Loucy (cell line): Measurements from ENCODE around the gene EML5.
"Not testable (repeated sequence)": the region's sequence is repeated elsewhere in the genome, so short reads cannot be mapped to it uniquely, and the experiment has no call there.

Experiments used
- H2AFZ ChIP-seq: fragments of 200-600 bp; sonication (generic); 2 replicates; pipeline ENCODE4 v1.6.0; 2016; ENCODE audit warnings: antibody characterized with exemption, mild to moderate bottlenecking, low read length, moderate library complexity
- H3F3A ChIP-seq: fragments of 200-600 bp; 2 replicates; pipeline ENCODE4 v1.6.0; 2016; ENCODE audit warnings: antibody characterized with exemption, low read depth, mild to moderate bottlenecking
- H3K27me3 ChIP-seq: fragments of 200-600 bp; sonication (generic); 2 replicates; pipeline ENCODE4 v1.6.1; 2014; ENCODE audit warnings: low read length, mild to moderate bottlenecking; ENCODE audit not compliant: insufficient read depth, poor library complexity, severe bottlenecking
- H3K36me3 ChIP-seq: fragments of 200-600 bp; sonication (generic); 2 replicates; pipeline ENCODE4 v1.6.1; 2016; ENCODE audit warnings: low read length; ENCODE audit not compliant: insufficient read depth
- H3K4me1 ChIP-seq: fragments of 200-600 bp; sonication (generic); 2 replicates; pipeline ENCODE4 v1.5.1; 2014; ENCODE audit warnings: low read length, mild to moderate bottlenecking; ENCODE audit not compliant: insufficient read depth, poor library complexity, severe bottlenecking
- H3K4me2 ChIP-seq: fragments of 200-600 bp; sonication (generic); 2 replicates; pipeline ENCODE4 v1.6.0; 2014; ENCODE audit warnings: antibody characterized with exemption, low read length, low read depth, mild to moderate bottlenecking; ENCODE audit not compliant: poor library complexity, severe bottlenecking
- H3K4me3 ChIP-seq: fragments of 200-600 bp; sonication (generic); 2 replicates; pipeline ENCODE4 v1.5.1; 2014; ENCODE audit warnings: low read length, mild to moderate bottlenecking, mixed read lengths; ENCODE audit not compliant: poor library complexity, severe bottlenecking
- H3K79me2 ChIP-seq: fragments of 200-600 bp; sonication (generic); 2 replicates; pipeline ENCODE4 v1.6.1; 2014; ENCODE audit warnings: low read length; ENCODE audit not compliant: insufficient read depth
- H3K9ac ChIP-seq: fragments of 200-600 bp; sonication (generic); 2 replicates; pipeline ENCODE4 v1.6.0; 2014; ENCODE audit warnings: mild to moderate bottlenecking, low read depth, low read length, moderate library complexity; ENCODE audit not compliant: poor library complexity, severe bottlenecking
- H3K9me2 ChIP-seq: fragments of 200-600 bp; sonication (generic); replicated peaks from 2 replicates; pipeline ENCODE4 v1.6.1; 2016; ENCODE audit warnings: low read depth, low read length, mixed read lengths
- H3K9me3 ChIP-seq: fragments of 200-600 bp; sonication (generic); 2 replicates; pipeline ENCODE4 v1.6.1; 2014; ENCODE audit warnings: mild to moderate bottlenecking, antibody characterized with exemption, low read length, low read depth; ENCODE audit not compliant: insufficient read depth
- H4K20me1 ChIP-seq: fragments of 200-600 bp; sonication (generic); 2 replicates; pipeline ENCODE4 v1.6.0; 2014; ENCODE audit warnings: antibody characterized with exemption, low read length, mild to moderate bottlenecking; ENCODE audit not compliant: insufficient read depth, poor library complexity, severe bottlenecking
- CTCF ChIP-seq: fragments of 200-600 bp; sonication (generic); conservative IDR thresholded peaks from 2 replicates; pipeline ENCODE4 v1.5.1; 2014; ENCODE audit warnings: mild to moderate bottlenecking, antibody characterized with exemption, low read length
- EZH2phosphoT487 ChIP-seq: fragments of 200-600 bp; IDR thresholded peaks from 2 replicates; pipeline ENCODE4 v1.6.1; 2018; ENCODE audit warnings: antibody characterized with exemption, mild to moderate bottlenecking, moderate library complexity, borderline replicate concordance

EML5 gene

DNA sequence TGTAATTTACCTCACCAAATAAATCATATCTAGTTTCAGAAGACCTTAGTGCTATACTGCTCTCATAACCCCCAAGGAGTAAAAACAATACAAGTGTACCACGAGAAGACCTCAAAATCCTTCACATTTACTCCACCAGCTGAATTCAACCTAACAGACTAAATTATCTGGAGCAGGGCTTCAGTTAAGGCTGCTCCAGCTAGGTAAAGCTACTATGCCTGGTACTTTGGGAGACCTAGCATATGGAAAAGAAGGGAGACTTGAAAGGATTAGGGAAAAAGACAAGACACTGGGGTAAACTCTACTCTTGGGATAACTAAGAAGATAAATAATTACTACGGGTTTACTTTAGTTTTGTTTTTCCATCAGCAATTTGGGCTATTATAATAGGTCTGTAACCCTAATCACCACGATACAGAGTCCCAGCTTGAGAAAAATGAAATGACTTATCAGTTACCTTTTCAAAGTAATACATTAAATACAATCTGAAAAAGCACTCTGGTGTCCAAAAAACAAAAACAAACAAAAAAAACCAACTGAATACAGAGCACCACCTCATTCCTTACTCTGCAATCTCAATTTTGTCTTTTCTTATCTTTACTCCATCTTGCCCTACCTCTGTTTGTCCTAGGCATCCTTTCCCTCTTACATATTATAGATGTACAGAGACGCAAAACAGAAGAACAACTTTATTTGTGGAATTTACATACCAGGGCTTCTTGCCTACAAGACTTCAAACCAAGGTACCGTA lies 2.1 kb downstream of the EML5 start:
- Histone ChIP-seq H3K36me3 (no peaks in the 10 kb centered on the region), H4K20me1 (no peaks in the 10 kb centered on the region), H3K4me2 (no peak overlapping the region), H2AFZ (no peak overlapping the region), H3K79me2 (no peaks in the 10 kb centered on the region), H3K27me3 (peaks cover 28% of the 10 kb centered on the region), H3K9ac (no peak overlapping the region), H3K4me1 (peaks cover 5% of the 10 kb centered on the region), H3K4me3 (no peak overlapping the region), H3F3A (no peaks in the 10 kb centered on the region), H3K9me2 (no peaks in the 10 kb centered on the region), H3K9me3 (no peaks in the 10 kb centered on the region)
- no peak for TF ChIP-seq EZH2phosphoT487
- no peak for TF ChIP-seq CTCF

DNA sequence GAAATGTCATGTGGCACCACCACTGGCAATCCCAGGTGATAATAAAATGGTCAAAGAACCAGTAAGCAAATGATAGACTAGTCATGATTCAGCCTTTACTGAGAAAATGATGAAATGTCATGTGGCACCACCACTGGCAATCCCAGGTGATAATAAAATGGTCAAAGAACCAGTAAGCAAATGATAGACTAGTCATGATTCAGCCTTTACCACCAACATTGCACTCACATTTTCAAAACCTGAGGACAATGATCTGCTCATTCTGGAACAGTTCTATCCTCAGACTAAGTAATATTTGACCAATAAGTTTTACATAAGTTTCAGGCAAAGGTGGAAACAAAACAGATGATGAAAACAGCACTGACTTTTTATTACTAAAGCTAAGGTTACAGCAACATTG lies 3.2 kb downstream of the EML5 start:
- not testable (repeated sequence) for H3K9ac ChIP-seq, H3K9me3 ChIP-seq, H4K20me1 ChIP-seq, H3K9me2 ChIP-seq, H3K4me3 ChIP-seq, H3F3A ChIP-seq, H3K4me2 ChIP-seq, H2AFZ ChIP-seq, H3K79me2 ChIP-seq, H3K4me1 ChIP-seq, H3K36me3 ChIP-seq
- H3K27me3 ChIP-seq, result peaks cover 28% of the 10 kb centered on the region

- H3K36me3 ChIP-seq, result no peaks in the 10 kb centered on the region
- no peaks in the 10 kb centered on the region for H3K9me2 ChIP-seq
- H3K4me3 ChIP-seq, result no peak overlapping the region
- no peaks in the 10 kb centered on the region for H3K79me2 ChIP-seq
- no peaks in the 10 kb centered on the region for H3F3A ChIP-seq
- no peak overlapping the region for H3K9ac ChIP-seq
- TF ChIP-seq CTCF (no peak), EZH2phosphoT487 (no peak)
- H2AFZ ChIP-seq, result no peak overlapping the region
- no peak overlapping the region for H3K4me2 ChIP-seq
- H3K4me1 ChIP-seq, result no peaks in the 10 kb centered on the region
- peaks cover 2% of the 10 kb centered on the region; the same call in 1 of the 2 replicates for H3K9me3 ChIP-seq
- peaks cover 5% of the 10 kb centered on the region for H3K27me3 ChIP-seq
- H4K20me1 ChIP-seq, result no peaks in the 10 kb centered on the region
Measured at GRCh38 chr14:88786715-88787114, 6.0 kb downstream of the EML5 start.

- Histone ChIP-seq H3K9ac (no peak overlapping the region), H3K4me1 (no peaks in the 10 kb centered on the region), H3K9me2 (no peaks in the 10 kb centered on the region), H4K20me1 (no peaks in the 10 kb centered on the region), H3K4me2 (no peak overlapping the region), H3K36me3 (no peaks in the 10 kb centered on the region), H3K4me3 (no peak overlapping the region), H3K27me3 (no peaks in the 10 kb centered on the region), H3K79me2 (no peaks in the 10 kb centered on the region), H2AFZ (no peak overlapping the region), H3K9me3 (peaks cover 2% of the 10 kb centered on the region; the same call in 1 of the 2 replicates), H3F3A (no peaks in the 10 kb centered on the region)
- TF ChIP-seq EZH2phosphoT487, result no peak
- no peak for TF ChIP-seq CTCF
Measured at GRCh38 chr14:88785911-88786310, 6.8 kb downstream of the EML5 start.
